WTC11 (cell line): ENCODE data around the gene FBF1. TPM values are rescaled to one million over a fixed set of nuclear protein-coding genes. Genes with fewer than 3 reads are reported as not detected.
A peak's percentile ranks its signal among the peaks of the same experiment; 100 is the strongest.

Source experiments
- ATAC-seq: fragments of 200-7000 bp; cut with Tn5 transposase; 2 replicates; pipeline ENCODE4 v1.10.0; 2021; ENCODE audit warnings: mild to moderate bottlenecking, moderate library complexity
- CTCF ChIA-PET: fragments of 300-600 bp; sonication (Branson Sonifier 250); formaldehyde crosslinking; loops from one replicate; lab custom pipeline; 2021; ENCODE audit warnings: antibody characterized with exemption; lab: Charles Lee
- POLR2A ChIA-PET: fragments of 350-600 bp; sonication (Branson Sonifier 250); formaldehyde crosslinking; loops from one replicate; lab custom pipeline; 2021; ENCODE audit warnings: antibody characterized with exemption; lab: Charles Lee
- DNase-seq: peaks from one replicate; pipeline ENCODE4 v3.0.0; 2021; ENCODE audit warnings: low spot score
- H3K27ac Mint-ChIP-seq: 2 replicates; pipeline ENCODE4 v1.8.0; 2021; ENCODE audit warnings: mixed read lengths
- H3K27me3 Mint-ChIP-seq: 2 replicates; pipeline ENCODE4 v1.8.0; 2021; ENCODE audit warnings: low read depth, mild to moderate bottlenecking, moderate library complexity, mixed read lengths
- H3K36me3 Mint-ChIP-seq: 2 replicates; pipeline ENCODE4 v1.8.0; 2021; ENCODE audit warnings: mixed read lengths
- H3K4me1 Mint-ChIP-seq: 2 replicates; pipeline ENCODE4 v1.8.0; 2022; ENCODE audit warnings: mixed read lengths
- H3K4me3 Mint-ChIP-seq: 2 replicates; pipeline ENCODE4 v1.8.0; 2021; ENCODE audit warnings: mild to moderate bottlenecking, moderate library complexity, mixed read lengths
- H3K9me3 Mint-ChIP-seq: 2 replicates; pipeline ENCODE4 v1.8.0; 2021; ENCODE audit warnings: mixed read lengths
- ATF1 ChIP-seq: sonication (generic); formaldehyde crosslinking; IDR thresholded peaks from 2 replicates; pipeline ENCODE4 v1.8.1; 2023; ENCODE audit warnings: mild to moderate bottlenecking, moderate library complexity, missing genetic modification reagents
- CDX4 ChIP-seq: fragments of 250-450 bp; sonication (Bioruptor Pico); IDR thresholded peaks from 2 replicates; pipeline ENCODE4 v1.9.0; 2021; ENCODE audit warnings: moderate library complexity, mild to moderate bottlenecking, inconsistent platforms, borderline replicate concordance
- CREB1 ChIP-seq: sonication (generic); formaldehyde crosslinking; IDR thresholded peaks from 2 replicates; pipeline ENCODE4 v1.8.0; 2023; ENCODE audit warnings: mild to moderate bottlenecking, missing genetic modification reagents
- E2F1 ChIP-seq: sonication (generic); formaldehyde crosslinking; IDR thresholded peaks from 2 replicates; pipeline ENCODE4 v1.8.0; 2022; ENCODE audit warnings: mild to moderate bottlenecking, missing genetic modification reagents
- EMX1 ChIP-seq: fragments of 250-450 bp; sonication (Bioruptor Pico); IDR thresholded peaks from 2 replicates; pipeline ENCODE4 v1.8.0; 2021; ENCODE audit warnings: mild to moderate bottlenecking
- ERG ChIP-seq: fragments of 250-450 bp; sonication (Bioruptor Pico); IDR thresholded peaks from 2 replicates; pipeline ENCODE4 v1.8.0; 2021; ENCODE audit warnings: mild to moderate bottlenecking
- KAT7 ChIP-seq: sonication (generic); formaldehyde crosslinking; IDR thresholded peaks from 2 replicates; pipeline ENCODE4 v1.8.1; 2023; ENCODE audit warnings: missing genetic modification reagents, mild to moderate bottlenecking, borderline replicate concordance
- MLX ChIP-seq: sonication (generic); formaldehyde crosslinking; IDR thresholded peaks from 2 replicates; pipeline ENCODE4 v1.8.1; 2023; ENCODE audit warnings: mild to moderate bottlenecking, missing genetic modification reagents, moderate library complexity
- SMAD4 ChIP-seq: sonication (generic); formaldehyde crosslinking; IDR thresholded peaks from 2 replicates; pipeline ENCODE4 v1.8.0; 2022; ENCODE audit warnings: mild to moderate bottlenecking, missing genetic modification reagents
- SP1 ChIP-seq: sonication (generic); formaldehyde crosslinking; conservative IDR thresholded peaks from 2 replicates; pipeline ENCODE4 v1.8.1; 2022; ENCODE audit warnings: missing genetic modification reagents
- USF2 ChIP-seq: sonication (generic); formaldehyde crosslinking; IDR thresholded peaks from 2 replicates; pipeline ENCODE4 v1.8.1; 2023; ENCODE audit warnings: mild to moderate bottlenecking, missing genetic modification reagents, moderate library complexity
- ZBTB21 ChIP-seq: sonication (generic); formaldehyde crosslinking; IDR thresholded peaks from 2 replicates; pipeline ENCODE4 v1.8.1; 2023; ENCODE audit warnings: mild to moderate bottlenecking, missing genetic modification reagents, borderline replicate concordance
- ZMAT4 ChIP-seq: fragments of 250-450 bp; sonication (Bioruptor Pico); IDR thresholded peaks from 2 replicates; pipeline ENCODE4 v1.9.0; 2021; ENCODE audit warnings: mild to moderate bottlenecking
- ZNF232 ChIP-seq: sonication (generic); formaldehyde crosslinking; IDR thresholded peaks from 2 replicates; pipeline ENCODE4 v1.8.0; 2022; ENCODE audit warnings: mild to moderate bottlenecking, missing genetic modification reagents
- ZNF281 ChIP-seq: sonication (generic); formaldehyde crosslinking; IDR thresholded peaks from 2 replicates; pipeline ENCODE4 v1.8.0; 2023; ENCODE audit warnings: mild to moderate bottlenecking, missing genetic modification reagents
- ZNF317 ChIP-seq: sonication (generic); formaldehyde crosslinking; IDR thresholded peaks from 2 replicates; pipeline ENCODE4 v1.8.1; 2023; ENCODE audit warnings: low read depth, mild to moderate bottlenecking, moderate library complexity, missing genetic modification reagents, borderline replicate concordance
- ZNF532 ChIP-seq: fragments of 250-450 bp; sonication (Bioruptor Pico); IDR thresholded peaks from 2 replicates; pipeline ENCODE4 v1.9.0; 2021; ENCODE audit warnings: mild to moderate bottlenecking, borderline replicate concordance
- total RNA-seq: library from RNA; stranded (reverse); gene quantifications from 3 replicates; pipeline ENCODE4 v1.2.3, GENCODE V29; 2021

FBF1 gene
- total RNA-seq, 1 experiment from 2014 or later = 19.8 TPM

- no peak for DNase-seq
- peaks cover 7% of the 10 kb centered on the region for H3K36me3 Mint-ChIP-seq
- no peaks in the 10 kb centered on the region for H3K9me3 Mint-ChIP-seq
- H3K4me1 Mint-ChIP-seq = peaks cover 21% of the 10 kb centered on the region
- H3K27me3 Mint-ChIP-seq = no peaks in the 10 kb centered on the region
- POLR2A ChIA-PET = interaction anchor here (0.7 to 1.1 kb wide), 7 partner anchors 18 to 86 kb away, joined by 3 to 7 read pairs (median 5); partner anchors contain the start of genes ACOX1, MRPL38 and WBP2
- TF ChIP-seq CREB1 (no peak), ZMAT4 (no peak), E2F1 (CRISPR knock-in tag) (no peak), ZNF532 (no peak), KAT7 (CRISPR knock-in tag) (no peak), ERG (no peak), EMX1 (no peak)
- CTCF ChIA-PET = interaction anchor here (0.8 to 2.4 kb wide), 14 partner anchors 12 to 133 kb away, joined by 3 to 15 read pairs (median 4); partner anchors contain the start of genes ACOX1, CDK3, GALR2 and MRPL38
- H3K4me3 Mint-ChIP-seq = peak overlapping the region; percentile 90
- no peak for ATAC-seq
- H3K27ac Mint-ChIP-seq = peak overlapping the region; percentile 97
Observed at GRCh38 chr17:75941442-75941819, 589 bp upstream of the FBF1 start.

GRCh38 chr17:75937652-75938051, 3.2 kb downstream of the FBF1 start:
- POLR2A ChIA-PET = no interaction called here
- Mint-ChIP-seq H3K9me3 (no peaks in the 10 kb centered on the region), H3K27ac (peak overlapping the region; percentile 33; the same call in 1 of the 2 replicates), H3K36me3 (no peaks in the 10 kb centered on the region), H3K4me1 (peaks cover 14% of the 10 kb centered on the region), H3K4me3 (no peak overlapping the region), H3K27me3 (no peaks in the 10 kb centered on the region)
- CTCF ChIA-PET = interaction anchor here (1.0 kb wide), 1 partner anchor 63 kb away, joined by 4 read pairs; the partner anchor contains the start of gene CDK3
- TF ChIP-seq USF2 (CRISPR knock-in tag) = peak; percentile 31; the same call in 1 of the 2 replicates
- no peak for TF ChIP-seq ZNF232
- no peak for TF ChIP-seq ZNF281
- DNase-seq (no peak), ATAC-seq (no peak)

- ATAC-seq (no peak), DNase-seq (no peak)
- no peak overlapping the region for H3K4me3 Mint-ChIP-seq
- no peaks in the 10 kb centered on the region; the same call in 1 of the 2 replicates for H3K36me3 Mint-ChIP-seq
- no peaks in the 10 kb centered on the region for H3K27me3 Mint-ChIP-seq
- CTCF ChIA-PET = interaction anchor here (0.6 to 0.8 kb wide), 2 partner anchors 8 to 66 kb away, joined by 3 read pairs; no protein-coding TSS in a partner anchor
- POLR2A ChIA-PET = no interaction called here
- H3K4me1 Mint-ChIP-seq = no peaks in the 10 kb centered on the region
- no peak overlapping the region for H3K27ac Mint-ChIP-seq
- no peaks in the 10 kb centered on the region for H3K9me3 Mint-ChIP-seq
- TF ChIP-seq SP1 (CRISPR knock-in tag) = no peak
- TF ChIP-seq ATF1 (CRISPR knock-in tag) = no peak
- no peak for TF ChIP-seq ZBTB21 (CRISPR knock-in tag)
- no peak for TF ChIP-seq SMAD4 (CRISPR knock-in tag)
- TF ChIP-seq MLX (CRISPR knock-in tag) = no peak
- TF ChIP-seq CDX4 = no peak
- no peak for TF ChIP-seq ZNF317
Observed at GRCh38 chr17:75933808-75934207, 7.0 kb downstream of the FBF1 start.
